ENCODE data around the gene BSPH1. TPM values are rescaled to one million over a fixed set of nuclear protein-coding genes. Genes with fewer than 3 reads are reported as not detected.

The BSPH1 gene
- total and polyA plus RNA-seq, 2 donors (not counting 1 experiment from before 2014, with no cell fraction given) = not detected

DNA sequence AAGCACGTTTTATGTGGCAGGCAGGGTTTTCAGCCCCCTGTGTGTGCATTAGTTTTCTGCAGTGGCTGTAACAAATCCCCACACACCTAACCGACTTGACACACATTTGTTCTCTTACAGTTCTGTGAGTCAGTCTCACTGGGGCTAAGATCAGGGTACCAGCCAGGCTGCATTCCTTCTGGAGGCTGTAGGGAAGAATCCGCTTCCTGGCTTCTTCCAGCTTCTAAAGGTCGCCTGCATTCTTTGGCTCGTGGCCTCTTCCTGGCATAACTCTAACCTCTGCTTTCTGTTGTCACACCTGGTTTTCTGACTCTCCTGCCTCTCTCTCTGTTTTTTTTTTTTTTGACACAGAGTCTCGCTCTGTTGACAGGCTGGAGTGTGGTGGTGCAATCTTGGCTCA lies 8.9 kb upstream of the BSPH1 start:
- TF ChIP-seq, protein P1, sequence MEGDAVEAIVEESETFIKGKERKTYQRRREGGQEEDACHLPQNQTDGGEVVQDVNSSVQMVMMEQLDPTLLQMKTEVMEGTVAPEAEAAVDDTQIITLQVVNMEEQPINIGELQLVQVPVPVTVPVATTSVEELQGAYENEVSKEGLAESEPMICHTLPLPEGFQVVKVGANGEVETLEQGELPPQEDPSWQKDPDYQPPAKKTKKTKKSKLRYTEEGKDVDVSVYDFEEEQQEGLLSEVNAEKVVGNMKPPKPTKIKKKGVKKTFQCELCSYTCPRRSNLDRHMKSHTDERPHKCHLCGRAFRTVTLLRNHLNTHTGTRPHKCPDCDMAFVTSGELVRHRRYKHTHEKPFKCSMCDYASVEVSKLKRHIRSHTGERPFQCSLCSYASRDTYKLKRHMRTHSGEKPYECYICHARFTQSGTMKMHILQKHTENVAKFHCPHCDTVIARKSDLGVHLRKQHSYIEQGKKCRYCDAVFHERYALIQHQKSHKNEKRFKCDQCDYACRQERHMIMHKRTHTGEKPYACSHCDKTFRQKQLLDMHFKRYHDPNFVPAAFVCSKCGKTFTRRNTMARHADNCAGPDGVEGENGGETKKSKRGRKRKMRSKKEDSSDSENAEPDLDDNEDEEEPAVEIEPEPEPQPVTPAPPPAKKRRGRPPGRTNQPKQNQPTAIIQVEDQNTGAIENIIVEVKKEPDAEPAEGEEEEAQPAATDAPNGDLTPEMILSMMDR (conservative IDR thresholded peaks at IDR 0.05 in 1 of 2, IDR thresholded peaks at IDR 0.05 in 1 of 2; ENCODE audit: low read depth in 1 of 2, low read length in 2 of 2) = no peak
- no peak for TF ChIP-seq EZH2 (IDR thresholded peaks at IDR 0.05; ENCODE audit: low read length, missing control alignments)

DNA sequence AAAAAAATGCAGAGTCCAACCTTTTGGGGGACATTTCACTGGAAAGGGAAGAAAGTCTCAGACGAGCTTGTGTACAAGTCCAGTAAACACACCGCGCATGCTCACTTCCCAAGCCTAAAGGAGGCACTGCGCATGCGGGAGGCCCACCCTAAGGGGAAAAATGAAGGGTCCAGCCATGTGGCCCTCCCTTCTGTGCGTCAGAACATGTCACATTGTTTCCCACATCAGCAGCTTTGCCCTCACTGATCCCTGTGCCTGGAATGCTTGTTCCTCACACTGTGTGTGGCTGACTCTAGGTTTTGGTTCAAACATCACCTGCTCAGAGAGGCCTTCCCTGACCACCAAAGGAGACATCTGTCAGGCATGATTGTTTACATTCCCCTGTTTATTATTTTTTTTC lies 6.8 kb upstream of the BSPH1 start:
- Histone ChIP-seq H3K4me1 (ENCODE audit: control insufficient read depth, extremely low read depth, insufficient read depth, low read length) (no peaks in the 10 kb centered on the region), H3K27ac (ENCODE audit: insufficient read depth, low read length) (no peak overlapping the region), H3K4me2 (ENCODE audit: extremely low read depth, insufficient read depth, low read length) (no peak overlapping the region), H3K27me3 (ENCODE audit: control insufficient read depth, insufficient read depth, low read length) (no peaks in the 10 kb centered on the region), H2AFZ (ENCODE audit: low read length) (no peak overlapping the region), H3K9me3 (ENCODE audit: control insufficient read depth, insufficient read depth, low read depth, low read length) (no peaks in the 10 kb centered on the region), H4K20me1 (ENCODE audit: control insufficient read depth, extremely low read depth, insufficient read depth, low read length) (no peaks in the 10 kb centered on the region), H3K4me3 (replicated peaks in 1 of 4; ENCODE audit: control extremely low read depth in 1 of 4, insufficient read depth in 1 of 4, low read depth in 3 of 4, low read length in 4 of 4) (no peak overlapping the region), H3K9ac (ENCODE audit: insufficient read depth, low read length) (no peak overlapping the region), H3K79me2 (ENCODE audit: control insufficient read depth, insufficient read depth, low read length) (no peaks in the 10 kb centered on the region), H3K36me3 (ENCODE audit: control insufficient read depth, insufficient read depth, low read length) (no peaks in the 10 kb centered on the region)
- DNase-seq (ENCODE audit: low read depth in 2 of 2) = no peak
- TF ChIP-seq, protein P1 (conservative IDR thresholded peaks at IDR 0.05 in 1 of 2, IDR thresholded peaks at IDR 0.05 in 1 of 2; ENCODE audit: low read depth in 1 of 2, low read length in 2 of 2) = no peak
- TF ChIP-seq EZH2 (IDR thresholded peaks at IDR 0.05; ENCODE audit: low read length, missing control alignments) = no peak

More for the DNA sequence above, 8.9 kb upstream of the BSPH1 start:
- Histone ChIP-seq H3K4me2 (ENCODE audit: extremely low read depth, insufficient read depth, low read length) (no peak overlapping the region), H3K27me3 (ENCODE audit: control insufficient read depth, insufficient read depth, low read length) (no peaks in the 10 kb centered on the region), H3K79me2 (ENCODE audit: control insufficient read depth, insufficient read depth, low read length) (no peaks in the 10 kb centered on the region), H3K27ac (ENCODE audit: insufficient read depth, low read length) (no peak overlapping the region), H3K4me1 (ENCODE audit: control insufficient read depth, extremely low read depth, insufficient read depth, low read length) (no peaks in the 10 kb centered on the region), H2AFZ (ENCODE audit: low read length) (no peak overlapping the region), H3K9me3 (ENCODE audit: control insufficient read depth, insufficient read depth, low read depth, low read length) (no peaks in the 10 kb centered on the region), H3K4me3 (replicated peaks in 1 of 4; ENCODE audit: control extremely low read depth in 1 of 4, insufficient read depth in 1 of 4, low read depth in 3 of 4, low read length in 4 of 4) (no peak overlapping the region), H3K36me3 (ENCODE audit: control insufficient read depth, insufficient read depth, low read length) (no peaks in the 10 kb centered on the region), H4K20me1 (ENCODE audit: control insufficient read depth, extremely low read depth, insufficient read depth, low read length) (no peaks in the 10 kb centered on the region), H3K9ac (ENCODE audit: insufficient read depth, low read length) (no peak overlapping the region)
- DNase-seq (ENCODE audit: low read depth in 2 of 2) = no peak

DNA sequence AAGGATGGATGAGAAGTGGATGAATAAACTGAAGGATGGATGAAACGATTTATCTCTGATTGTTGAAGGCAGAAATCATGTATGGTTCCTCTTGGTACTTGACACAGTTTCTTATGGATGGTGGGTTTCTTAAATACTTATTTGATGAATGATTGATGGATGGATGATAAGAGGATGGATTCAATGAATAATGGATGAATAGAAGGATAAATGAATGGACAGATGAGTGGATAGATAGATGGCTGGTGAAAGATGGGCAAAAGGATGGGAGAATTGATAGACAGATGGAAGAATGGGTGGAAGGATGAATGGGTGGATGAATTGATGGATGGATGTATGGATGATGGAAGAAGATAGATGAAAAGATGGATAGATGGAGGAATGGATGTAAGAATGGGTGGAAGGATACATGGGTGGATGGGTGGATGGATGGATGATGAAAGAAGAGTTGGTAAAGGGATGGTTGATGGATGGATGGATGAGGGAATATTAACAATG lies 4.3 kb upstream of the BSPH1 start:
- no peak overlapping the region for H3K4me3 ChIP-seq (replicated peaks in 1 of 4; ENCODE audit: control extremely low read depth in 1 of 4, insufficient read depth in 1 of 4, low read depth in 3 of 4, low read length in 4 of 4)
- H3K4me1 ChIP-seq (ENCODE audit: control insufficient read depth, extremely low read depth, insufficient read depth, low read length) = no peaks in the 10 kb centered on the region
- no peak overlapping the region for H3K9ac ChIP-seq (ENCODE audit: insufficient read depth, low read length)
- no peak overlapping the region for H2AFZ ChIP-seq (ENCODE audit: low read length)
- no peaks in the 10 kb centered on the region for H3K9me3 ChIP-seq (ENCODE audit: control insufficient read depth, insufficient read depth, low read depth, low read length)
- no peak overlapping the region for H3K27ac ChIP-seq (ENCODE audit: insufficient read depth, low read length)
- no peaks in the 10 kb centered on the region for H3K27me3 ChIP-seq (ENCODE audit: control insufficient read depth, insufficient read depth, low read length)
- TF ChIP-seq, protein P1 (conservative IDR thresholded peaks at IDR 0.05 in 1 of 2, IDR thresholded peaks at IDR 0.05 in 1 of 2; ENCODE audit: low read depth in 1 of 2, low read length in 2 of 2) = no peak
- no peak for TF ChIP-seq EZH2 (IDR thresholded peaks at IDR 0.05; ENCODE audit: low read length, missing control alignments)
- DNase-seq (ENCODE audit: low read depth in 2 of 2) = no peak
- no peaks in the 10 kb centered on the region for H3K79me2 ChIP-seq (ENCODE audit: control insufficient read depth, insufficient read depth, low read length)
- H4K20me1 ChIP-seq (ENCODE audit: control insufficient read depth, extremely low read depth, insufficient read depth, low read length) = no peaks in the 10 kb centered on the region
- H3K4me2 ChIP-seq (ENCODE audit: extremely low read depth, insufficient read depth, low read length) = no peak overlapping the region
- no peaks in the 10 kb centered on the region for H3K36me3 ChIP-seq (ENCODE audit: control insufficient read depth, insufficient read depth, low read length)

Data from fibroblast of lung (primary cell).